SK-N-MC (cell line): ENCODE measurements around the gene MAGEC3.

Experiments used
- DNase-seq: peaks from one replicate; pipeline ENCODE4 v3.0.0-alpha.2; 2011; ENCODE audit warnings: low read depth, low spot score
- H3K27ac ChIP-seq: fragments of 200-600 bp; sonication (generic); 2 replicates; pipeline ENCODE4 v1.5.1; 2016; ENCODE audit warnings: mixed run types
- H3K36me3 ChIP-seq: fragments of 200-600 bp; sonication (generic); 2 replicates; pipeline ENCODE4 v1.6.1; 2017; ENCODE audit warnings: antibody characterized with exemption, low read length, mixed read lengths; ENCODE audit not compliant: insufficient read depth
- H3K4me3 ChIP-seq: fragments of 200-600 bp; sonication (generic); 2 replicates; pipeline ENCODE4 v1.5.1; 2016
- H3K9ac ChIP-seq: fragments of 200-600 bp; sonication (generic); 2 replicates; pipeline ENCODE4 v1.8.0; 2017; ENCODE audit warnings: mixed run types, mixed read lengths; ENCODE audit not compliant: insufficient read length
- H3K9me3 ChIP-seq: fragments of 200-600 bp; sonication (generic); 2 replicates; pipeline ENCODE4 v1.6.1; 2017; ENCODE audit warnings: low read depth, mild to moderate bottlenecking, antibody characterized with exemption, low read length, moderate library complexity, mixed read lengths
- EZH2 ChIP-seq: fragments of 200-600 bp; sonication (generic); IDR thresholded peaks from one replicate; pipeline ENCODE4 v1.6.1; 2017; ENCODE audit warnings: antibody characterized with exemption
- FOXP2 ChIP-seq: optimal IDR thresholded peaks from 2 replicates; pipeline ENCODE3; 2011; ENCODE audit warnings: mild to moderate bottlenecking, moderate library complexity; ENCODE audit not compliant: insufficient read depth; ENCODE audit errors: extremely low read length, control extremely low read depth
- POLR2AphosphoS5 ChIP-seq: IDR thresholded peaks from 2 replicates; pipeline ENCODE4 v1.6.1; 2012; ENCODE audit warnings: mild to moderate bottlenecking, low read depth, low read length, borderline replicate concordance

MAGEC3 gene

GRCh38 chrX:141894733-141895132 is 56.6 kb downstream of the MAGEC3 start:
- Histone ChIP-seq H3K9ac (no peak overlapping the region), H3K9me3 (no peaks in the 10 kb centered on the region), H3K27ac (no peak overlapping the region), H3K4me3 (no peak overlapping the region), H3K36me3 (no peaks in the 10 kb centered on the region)
- no peak for DNase-seq
- no peak for TF ChIP-seq FOXP2
- TF ChIP-seq EZH2 = no peak
- TF ChIP-seq POLR2AphosphoS5 = no peak

DNA sequence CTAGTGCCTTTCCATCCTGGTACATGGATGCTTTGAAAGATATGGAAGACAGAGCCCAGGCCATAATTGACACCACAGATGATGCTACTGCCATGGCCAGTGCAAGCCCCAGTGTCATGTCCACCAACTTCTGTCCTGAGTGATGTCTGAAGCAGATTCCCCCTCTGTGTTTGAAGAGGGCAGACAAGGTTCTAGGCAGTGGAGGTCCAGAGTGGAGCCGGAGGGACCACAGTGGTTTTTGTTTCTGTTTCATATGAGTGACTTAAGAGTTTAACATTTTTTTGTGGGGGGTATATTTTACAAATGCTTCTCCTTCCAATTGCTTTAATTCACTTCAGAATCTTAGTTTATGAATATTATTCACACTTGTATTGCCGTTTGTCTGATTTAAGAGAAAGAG is 59.6 kb downstream of the MAGEC3 start:
- Histone ChIP-seq H3K4me3 (no peak overlapping the region), H3K36me3 (no peaks in the 10 kb centered on the region), H3K9ac (no peak overlapping the region), H3K9me3 (no peaks in the 10 kb centered on the region), H3K27ac (no peak overlapping the region)
- DNase-seq = no peak
- TF ChIP-seq FOXP2 (no peak), EZH2 (no peak), POLR2AphosphoS5 (no peak)

DNA sequence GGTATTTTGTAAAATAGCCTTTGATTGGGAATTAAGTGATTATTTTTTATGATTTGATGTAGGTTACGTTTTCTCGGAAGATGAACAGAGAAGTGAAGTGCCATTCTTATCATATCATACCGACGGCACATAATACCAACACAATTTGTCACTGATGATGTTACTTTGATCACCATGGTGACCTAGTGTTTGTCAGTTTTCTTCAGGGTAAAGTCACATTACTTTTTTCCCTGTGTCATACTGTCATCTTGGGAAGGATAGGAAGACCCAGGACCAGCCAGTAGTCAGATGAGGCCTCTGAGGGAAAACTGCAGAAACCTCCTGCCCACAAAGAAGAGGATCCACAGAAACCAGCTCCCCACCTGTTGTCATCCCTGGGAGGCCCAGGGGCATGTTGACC is 64.2 kb downstream of the MAGEC3 start:
- Histone ChIP-seq H3K9me3 (no peaks in the 10 kb centered on the region), H3K4me3 (no peak overlapping the region), H3K27ac (no peak overlapping the region), H3K36me3 (no peaks in the 10 kb centered on the region), H3K9ac (no peak overlapping the region)
- no peak for DNase-seq
- no peak for TF ChIP-seq EZH2
- TF ChIP-seq FOXP2 = no peak
- no peak for TF ChIP-seq POLR2AphosphoS5

GRCh38 chrX:141903400-141904155 is 65.5 kb downstream of the MAGEC3 start, which contains the start of gene MAGEC1:
Gene MAGEC1, plus strand, starts transcription at chrX:141903894. Its CDS starts 1,179 bp downstream, at chrX:141905073.
- TF ChIP-seq EZH2 (no peak), POLR2AphosphoS5 (no peak), FOXP2 (no peak)
- Histone ChIP-seq H3K36me3 (no peaks in the 10 kb centered on the region), H3K9me3 (no peaks in the 10 kb centered on the region), H3K27ac (no peak within 1 kb of the TSS), H3K9ac (no peak within 1 kb of the TSS), H3K4me3 (no peak within 1 kb of the TSS)
- DNase-seq = no peak

GRCh38 chrX:141904262-141904661 is 66.1 kb downstream of the MAGEC3 start:
- Histone ChIP-seq H3K9me3 (no peaks in the 10 kb centered on the region), H3K27ac (no peak overlapping the region), H3K36me3 (no peaks in the 10 kb centered on the region), H3K9ac (no peak overlapping the region), H3K4me3 (no peak overlapping the region)
- TF ChIP-seq EZH2 = no peak
- DNase-seq = no peak

DNA sequence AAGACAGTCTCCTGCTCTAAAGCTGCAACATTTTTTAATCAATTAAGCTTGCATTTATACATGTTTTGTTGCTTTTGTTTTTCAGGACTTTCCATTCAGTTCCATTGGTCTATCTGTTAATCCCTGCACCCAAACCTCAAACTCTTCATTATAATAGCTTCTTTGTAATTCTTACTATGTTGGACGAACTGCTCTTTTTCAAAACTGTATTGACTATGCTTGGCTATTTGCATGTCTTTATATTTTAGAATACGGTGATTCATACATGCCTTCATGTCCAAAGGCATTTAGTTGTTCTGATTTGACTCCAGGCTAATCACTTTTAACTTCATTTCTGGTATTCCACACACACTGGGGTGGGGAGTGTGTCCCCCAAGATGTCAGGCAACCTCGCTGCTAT is 79.7 kb downstream of the MAGEC3 start:
- TF ChIP-seq POLR2AphosphoS5 (no peak), EZH2 (no peak), FOXP2 (no peak)
- Histone ChIP-seq H3K36me3 (no peaks in the 10 kb centered on the region), H3K4me3 (no peak overlapping the region), H3K9ac (no peak overlapping the region), H3K27ac (no peak overlapping the region), H3K9me3 (no peaks in the 10 kb centered on the region)
- no peak for DNase-seq

- DNase-seq = no peak
- no peak overlapping the region for H3K9ac ChIP-seq
- H3K27ac ChIP-seq = no peak overlapping the region
- H3K36me3 ChIP-seq = no peaks in the 10 kb centered on the region
- no peak for TF ChIP-seq POLR2AphosphoS5
- TF ChIP-seq FOXP2 = no peak
- no peak for TF ChIP-seq EZH2
- H3K9me3 ChIP-seq = no peaks in the 10 kb centered on the region
- no peak overlapping the region for H3K4me3 ChIP-seq
Observed at GRCh38 chrX:141924293-141924692, 86.2 kb downstream of the MAGEC3 start.

DNA sequence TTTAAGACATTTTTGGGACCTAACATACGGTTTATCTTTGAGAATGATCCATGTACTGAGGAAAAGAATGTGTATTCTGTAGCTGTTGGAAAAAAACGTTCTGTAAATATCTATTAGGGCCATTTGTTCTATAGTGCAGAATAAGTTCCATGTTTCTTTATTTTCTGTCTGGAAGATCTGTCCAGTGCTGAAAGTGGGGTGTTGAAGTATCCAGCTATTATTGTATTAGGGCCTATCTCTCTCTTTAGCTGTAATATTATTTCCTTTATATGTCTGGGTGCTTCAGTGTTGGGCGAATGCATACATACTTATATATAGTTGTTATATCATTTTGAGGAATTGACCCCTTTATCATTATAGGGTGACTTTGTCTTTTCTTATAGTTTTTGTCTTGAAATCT is 90.3 kb downstream of the MAGEC3 start:
- no peak overlapping the region for H3K4me3 ChIP-seq
- TF ChIP-seq POLR2AphosphoS5 (no peak), EZH2 (no peak), FOXP2 (no peak)
- H3K27ac ChIP-seq = no peak overlapping the region
- no peak overlapping the region for H3K9ac ChIP-seq
- no peaks in the 10 kb centered on the region for H3K36me3 ChIP-seq
- no peak for DNase-seq
- H3K9me3 ChIP-seq = no peaks in the 10 kb centered on the region

DNA sequence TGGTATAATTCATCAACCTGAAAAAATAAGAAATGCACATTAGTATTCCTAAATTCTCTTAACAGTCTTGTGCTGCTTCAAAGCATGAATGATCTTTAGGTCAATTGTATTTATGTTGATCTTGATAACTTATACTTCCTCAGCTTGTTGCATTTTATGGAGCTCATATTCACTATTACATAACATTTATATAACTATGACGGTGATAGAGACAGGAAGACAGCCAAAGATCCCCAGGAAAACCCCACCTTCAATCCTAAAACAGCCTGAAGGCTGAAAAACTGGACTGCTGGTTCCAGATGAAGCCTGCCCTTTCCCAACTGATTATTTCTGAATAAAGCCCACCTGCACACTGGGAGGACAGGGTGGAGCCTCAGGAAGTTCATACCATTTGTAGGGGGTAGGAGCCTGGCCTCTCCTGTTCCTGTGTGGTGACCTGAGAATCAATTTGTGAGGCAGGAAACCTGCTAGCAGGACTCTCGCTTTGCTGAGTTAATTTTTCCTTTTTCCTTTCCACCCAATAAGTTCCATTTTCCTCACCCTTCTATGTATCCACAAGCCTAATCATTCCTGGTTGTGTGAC is 96.0 kb downstream of the MAGEC3 start:
- no peak for DNase-seq
- Histone ChIP-seq H3K9ac (no peak overlapping the region), H3K9me3 (no peaks in the 10 kb centered on the region), H3K36me3 (no peaks in the 10 kb centered on the region), H3K27ac (no peak overlapping the region), H3K4me3 (no peak overlapping the region)
- TF ChIP-seq EZH2 (no peak), POLR2AphosphoS5 (no peak), FOXP2 (no peak)
